Stimulated activated CD4-positive, alpha-beta T cell treated with anti-CD3 and anti-CD28 coated beads, TNF-alpha, amount 100 ng/mL, for 4 hours (primary cell): ENCODE results near the gene RBKS.

Experiments
- DNase-seq, 3 experiments: peaks; one replicate each; pipeline ENCODE4 v3.0.0-alpha.2; 2020; ENCODE audit warnings: low read depth in 3 of 3

Gene RBKS

GRCh38 chr2:27890146-27890923, at the start of gene RBKS, which contains the start of gene BABAM2:
Gene RBKS, minus strand, starts transcription at chr2:27890387. Its CDS starts 42 bp downstream, at chr2:27890345.
Gene BABAM2, plus strand, starts transcription at chr2:27890729. Its CDS starts 3,828 bp downstream, at chr2:27894557.
- DNase-seq: peak; percentile 82 to 87 (median 87)

DNA sequence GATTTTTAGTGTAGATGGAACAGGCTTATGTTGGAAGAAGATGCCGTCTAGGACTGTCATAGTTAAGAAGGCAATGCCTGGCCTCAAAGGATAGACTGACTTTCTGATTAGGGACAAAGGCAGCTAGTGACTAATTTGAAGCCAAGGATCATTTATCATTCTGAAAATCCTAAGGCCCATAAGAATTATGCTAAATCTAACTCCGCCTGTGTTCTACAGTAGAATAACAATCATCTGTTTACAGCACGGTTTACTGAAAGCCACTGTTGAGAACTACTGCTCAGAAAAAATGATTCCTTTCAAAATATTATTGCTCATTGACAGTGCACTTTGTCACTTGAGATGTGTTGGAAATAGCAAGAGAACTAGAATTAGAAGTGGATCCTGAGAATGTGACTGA, 44.8 kb upstream of the RBKS start:
- DNase-seq: no peak

DNA sequence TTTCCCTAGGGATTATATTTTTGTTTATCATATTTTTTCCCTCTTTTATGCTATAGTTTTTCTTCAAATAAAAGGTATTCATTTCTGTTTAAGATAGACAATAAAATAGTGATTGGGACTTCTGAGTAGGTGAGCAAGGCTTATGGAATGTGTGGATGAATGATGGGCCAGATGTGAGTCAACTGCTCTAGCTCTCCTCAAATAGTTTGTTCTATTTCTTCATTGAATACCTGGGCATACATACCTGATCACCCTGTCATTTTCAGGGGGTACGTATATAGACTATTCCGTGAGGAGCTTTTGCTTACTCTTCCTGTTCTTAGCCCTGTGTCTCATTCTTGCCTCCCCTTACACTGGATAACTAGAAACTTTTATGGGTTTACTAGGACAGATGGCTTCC, 42.2 kb upstream of the RBKS start:
- no peak for DNase-seq

GRCh38 chr2:27931361-27931950, 41.3 kb upstream of the RBKS start:
- no peak for DNase-seq

DNA sequence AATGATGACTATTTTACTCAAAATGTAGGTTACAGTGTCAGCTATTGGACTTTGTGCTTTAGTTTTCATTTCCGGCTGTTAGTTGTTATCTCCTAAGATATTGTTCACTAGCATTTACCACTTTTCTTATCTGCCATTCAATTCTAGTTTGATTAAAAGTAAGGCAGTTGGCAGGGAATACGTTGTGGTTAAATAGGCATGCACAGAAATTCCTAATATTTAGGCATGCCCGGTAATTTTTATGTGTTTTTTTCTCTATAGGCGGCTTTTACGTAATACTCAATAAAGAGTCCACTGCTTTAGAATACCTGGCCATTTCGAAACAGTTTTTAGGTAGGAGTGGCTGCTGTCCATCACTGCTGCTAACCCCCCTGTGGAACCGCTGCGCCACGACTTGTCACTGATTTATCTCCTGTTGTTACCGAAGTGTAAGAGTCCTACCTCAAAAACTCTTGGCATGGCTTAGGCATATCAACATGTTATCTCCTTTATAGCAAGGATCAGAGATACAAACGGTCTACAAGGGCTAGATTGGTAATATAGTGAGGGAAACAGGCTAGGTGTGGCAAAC, 39.8 kb upstream of the RBKS start:
- no peak for DNase-seq

DNA sequence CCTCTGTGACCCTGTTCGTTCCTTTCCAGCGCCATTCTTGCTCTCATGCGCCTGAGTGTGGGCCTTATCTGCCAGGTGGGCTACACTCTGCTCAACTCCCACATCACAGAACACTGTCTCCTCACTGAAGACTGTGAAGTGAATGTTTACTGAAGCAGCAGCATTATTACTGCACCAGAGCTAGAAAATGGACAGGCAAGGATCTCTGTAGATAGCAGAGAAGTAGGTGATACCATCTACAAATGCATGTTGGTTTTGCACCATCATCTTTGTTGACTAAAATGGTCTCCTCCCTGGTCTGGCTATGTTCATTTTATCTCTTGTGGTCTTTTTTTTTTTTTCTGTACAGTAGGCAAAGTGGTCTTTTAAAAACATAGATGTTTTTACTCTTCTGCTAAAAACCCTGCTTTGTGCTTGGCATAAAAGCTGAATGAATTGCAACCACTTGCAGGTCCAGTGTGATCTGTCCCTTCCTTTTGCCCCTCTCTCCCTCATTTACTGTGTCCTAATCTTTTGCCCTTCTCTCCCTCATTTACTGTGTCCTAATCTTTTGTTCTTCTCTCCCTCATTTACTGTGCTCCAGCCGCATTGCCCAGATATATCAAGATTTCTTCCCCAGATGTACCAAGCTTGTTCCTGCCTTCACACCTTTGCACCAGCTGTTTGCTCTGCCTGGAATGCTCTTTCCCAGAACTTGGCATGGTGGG, 35.7 kb upstream of the RBKS start:
- no peak for DNase-seq

DNA sequence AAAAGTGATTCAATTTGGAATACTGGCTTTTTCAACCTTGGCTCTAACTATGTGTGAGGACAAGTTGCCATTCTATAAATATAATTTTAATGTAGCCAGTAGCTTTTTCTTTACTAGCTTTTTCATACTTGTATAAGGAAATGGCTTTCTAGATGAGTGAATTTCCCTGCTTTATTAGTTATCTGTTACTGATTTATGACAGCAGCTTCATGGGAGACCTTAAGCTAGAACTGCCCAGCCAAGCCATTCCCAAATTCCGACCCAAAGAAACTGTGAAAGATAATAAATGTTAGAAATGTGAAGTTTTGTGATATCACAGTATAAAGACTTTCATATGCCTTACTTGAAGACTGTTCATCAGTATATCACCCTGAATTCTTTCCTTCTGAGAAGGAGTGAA, 32.7 kb upstream of the RBKS start:
- no peak for DNase-seq

DNA sequence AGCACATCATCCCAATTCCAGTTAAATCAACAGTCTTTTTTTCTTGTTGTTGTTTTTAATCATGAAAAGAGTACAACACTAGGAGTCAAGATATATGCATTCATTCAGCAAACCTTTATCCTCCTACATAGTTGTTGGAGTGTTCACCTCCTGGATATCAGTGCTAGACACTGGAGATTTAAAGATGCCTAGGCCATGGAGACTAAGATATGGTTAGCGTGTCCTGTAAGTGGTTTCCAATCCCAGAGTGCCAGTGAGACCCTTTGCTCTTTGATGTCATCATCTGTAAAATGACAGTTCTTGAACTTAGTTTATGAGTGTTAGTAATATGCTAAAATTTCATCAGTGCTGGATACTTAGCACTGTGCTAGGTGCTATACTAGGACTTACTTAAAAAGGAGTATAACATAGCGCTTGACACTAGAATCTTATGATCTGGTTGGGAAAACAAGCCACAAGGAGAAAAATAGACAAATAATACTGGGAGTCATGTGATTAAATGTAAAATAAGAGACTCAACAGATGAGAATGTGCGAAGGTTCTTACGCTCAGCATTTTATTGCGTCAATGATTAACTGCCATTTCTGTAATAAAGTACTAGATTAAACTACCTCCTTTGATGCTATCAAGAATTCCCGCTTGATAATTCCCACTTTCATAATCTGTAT, 31.8 kb upstream of the RBKS start:
- no peak for DNase-seq

- no peak for DNase-seq
Measured at GRCh38 chr2:27921424-27921823, 31.2 kb upstream of the RBKS start.

GRCh38 chr2:27920148-27920885, 30.1 kb upstream of the RBKS start:
- no peak for DNase-seq

- no peak for DNase-seq
Measured at GRCh38 chr2:27916293-27916995, 26.3 kb upstream of the RBKS start.

DNA sequence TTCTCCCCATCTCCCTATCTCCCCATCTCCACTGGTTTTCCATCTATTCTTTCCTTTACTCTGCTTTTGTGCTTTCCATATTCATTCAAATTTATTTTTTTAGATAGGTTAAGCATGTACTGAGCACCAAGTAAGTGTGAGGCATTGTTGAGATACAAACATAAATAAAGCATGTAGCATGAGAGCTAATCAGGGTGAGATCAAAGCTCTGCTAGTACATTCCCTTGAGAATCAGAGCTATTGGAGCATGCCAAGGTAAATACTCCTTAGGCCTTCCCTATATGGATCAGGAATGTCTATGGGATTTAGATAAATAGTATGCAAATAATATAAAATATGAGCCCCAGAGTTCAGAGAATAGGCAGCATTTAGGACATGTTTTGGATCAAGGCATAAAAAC, 25.7 kb upstream of the RBKS start:
- no peak for DNase-seq

DNA sequence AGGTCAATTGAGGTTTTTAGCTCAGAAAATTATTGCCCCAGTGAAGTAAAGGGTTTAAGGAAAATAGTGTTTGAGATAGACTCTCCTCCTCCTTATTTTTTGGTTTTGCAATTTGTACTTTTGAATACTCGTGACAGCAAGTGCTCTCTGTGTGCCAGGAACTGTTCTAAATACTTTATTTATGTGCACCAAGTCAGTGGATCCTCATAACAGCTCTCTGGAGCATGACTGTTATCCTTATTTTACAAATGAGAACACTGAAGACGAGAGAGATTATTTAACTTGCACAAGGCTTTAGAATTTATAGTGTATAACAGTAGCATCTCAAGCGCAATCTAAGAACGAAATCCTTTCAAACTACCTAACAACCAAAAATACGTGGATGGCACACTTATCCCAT, 25.0 kb upstream of the RBKS start:
- no peak for DNase-seq

GRCh38 chr2:27914805-27915175, 24.6 kb upstream of the RBKS start:
- DNase-seq: no peak

- DNase-seq: no peak
Measured at GRCh38 chr2:27914041-27914804, 24.0 kb upstream of the RBKS start.

GRCh38 chr2:27912512-27912911, 22.3 kb upstream of the RBKS start:
- DNase-seq: no peak

DNA sequence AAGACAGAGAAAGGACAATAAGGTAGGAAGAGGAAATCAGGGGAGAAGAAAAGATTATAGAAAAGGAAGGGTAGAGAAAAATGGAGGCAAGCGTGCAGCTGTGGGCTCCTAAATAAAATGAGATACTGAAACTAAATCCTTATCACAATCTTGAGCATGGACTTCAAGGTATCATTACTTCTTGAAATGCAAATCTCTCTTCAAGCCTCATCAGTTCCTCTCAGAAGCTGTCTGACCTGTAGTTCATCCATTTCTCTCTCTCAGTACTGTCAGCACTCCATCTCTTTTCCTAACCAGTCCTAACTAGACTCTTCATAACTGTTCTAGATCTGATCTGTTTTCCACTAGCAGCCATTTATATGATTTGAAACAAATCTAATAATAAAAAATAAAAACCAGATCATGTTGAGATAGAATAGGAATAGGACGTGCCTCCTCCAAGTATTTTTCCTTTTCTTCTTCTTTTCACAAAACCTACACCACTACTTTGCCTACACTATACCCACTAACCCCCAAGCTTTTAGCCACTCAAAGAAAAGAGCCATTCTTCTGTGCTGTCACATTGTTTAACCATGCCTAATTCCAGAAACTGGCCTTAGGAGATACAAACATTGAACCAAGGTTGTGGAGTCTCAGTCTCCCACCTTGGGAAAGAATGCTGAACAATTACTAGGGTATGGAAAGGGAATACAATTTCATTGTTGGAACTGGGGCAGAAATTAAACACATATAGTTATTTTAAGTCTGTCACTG, 21.4 kb upstream of the RBKS start:
- no peak for DNase-seq

DNA sequence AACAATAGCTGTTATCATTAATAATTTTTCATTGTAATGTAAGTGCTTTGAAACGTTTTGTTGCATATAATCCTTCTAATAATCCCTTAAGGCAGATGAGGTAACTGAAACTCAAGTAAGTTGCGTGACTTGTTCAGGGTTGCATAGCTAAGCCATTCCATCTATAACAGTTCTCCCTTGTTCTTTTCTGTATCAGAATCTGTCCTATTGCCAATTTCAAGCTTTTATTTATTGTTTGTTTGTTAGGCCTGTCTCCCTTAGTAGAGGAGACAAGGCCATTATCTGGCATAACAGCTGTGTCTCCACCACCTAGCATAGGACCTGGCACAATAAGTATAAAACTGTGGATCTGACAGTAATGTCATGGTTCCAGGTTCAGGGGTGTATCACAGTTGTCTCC, 19.7 kb upstream of the RBKS start:
- no peak for DNase-seq

DNA sequence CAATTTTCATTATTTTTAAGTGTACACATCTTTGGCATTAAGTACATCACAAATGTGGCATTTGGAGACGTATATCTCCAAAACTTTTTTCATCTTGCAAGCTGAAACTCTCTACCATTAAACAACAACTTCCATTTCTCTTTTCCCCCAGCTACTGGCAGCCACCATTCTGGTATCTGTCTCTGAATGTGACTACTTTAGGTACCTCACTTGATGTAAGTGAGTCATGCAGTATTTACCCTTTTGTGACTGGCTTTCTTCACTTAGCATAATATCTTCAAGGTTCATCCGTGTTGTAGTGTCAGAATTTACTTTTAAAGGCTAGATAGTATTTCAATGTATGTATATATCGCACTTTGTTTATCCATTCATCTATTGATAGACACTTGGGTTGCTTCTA, 17.4 kb upstream of the RBKS start:
- DNase-seq: no peak
